ENCODE results near the gene ERCC2.

ERCC2 gene

GRCh38 chr19:45356760-45357444, 13.5 kb downstream of the ERCC2 start:
- Histone ChIP-seq H3K9me3 (ENCODE audit: insufficient read depth, low read length) (no peaks in the 10 kb centered on the region), H3K9me2 (replicated peaks; ENCODE audit: insufficient read depth, low read length) (no peaks in the 10 kb centered on the region), H2AFZ (ENCODE audit: low read depth, low read length, severe bottlenecking) (no peak overlapping the region), H3K27me3 (ENCODE audit: low read length) (no peaks in the 10 kb centered on the region), H3K9ac (ENCODE audit: low read length) (no peak overlapping the region), H3K4me3 (ENCODE audit: insufficient read depth, low read length, poor library complexity, severe bottlenecking) (no peak overlapping the region), H3F3A (ENCODE audit: insufficient read depth) (no peaks in the 10 kb centered on the region), H3K4me2 (ENCODE audit: low read depth, low read length, poor library complexity, severe bottlenecking) (no peak overlapping the region), H3K36me3 (ENCODE audit: low read length) (no peaks in the 10 kb centered on the region), H3K79me2 (ENCODE audit: insufficient read depth, low read length) (no peaks in the 10 kb centered on the region), H4K20me1 (ENCODE audit: low read depth, low read length) (no peaks in the 10 kb centered on the region), H3K27ac (ENCODE audit: low read depth, low read length) (no peak overlapping the region)
- TF ChIP-seq EZH2phosphoT487 (conservative IDR thresholded peaks at IDR 0.05; ENCODE audit: low read length) (no peak), CTCF (IDR thresholded peaks at IDR 0.05; ENCODE audit: insufficient read depth, low read length, poor library complexity, severe bottlenecking) (no peak)

DNA sequence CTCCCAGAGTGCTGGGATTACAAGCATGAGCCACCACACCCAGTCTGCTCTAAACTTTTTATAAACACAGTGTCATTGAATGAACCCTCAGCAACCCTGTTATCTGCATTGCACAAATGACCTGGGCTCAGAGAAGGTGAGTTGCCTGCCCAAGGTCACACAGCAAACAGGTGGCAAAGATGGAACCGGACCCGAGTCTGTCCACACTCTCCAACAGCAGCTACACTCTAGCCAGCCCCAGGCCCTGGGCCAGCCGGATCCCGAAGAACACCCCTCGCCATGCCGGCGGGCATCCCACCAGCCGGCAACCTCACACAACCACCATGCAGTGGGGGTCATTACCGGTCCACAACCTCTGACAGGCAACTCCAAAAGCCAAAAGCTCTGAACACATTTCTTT, 14.5 kb downstream of the ERCC2 start:
- Histone ChIP-seq H3K9me2 (replicated peaks; ENCODE audit: insufficient read depth, low read length) (no peaks in the 10 kb centered on the region), H3K4me3 (ENCODE audit: insufficient read depth, low read length, poor library complexity, severe bottlenecking) (no peak overlapping the region), H3K9ac (ENCODE audit: low read length) (no peak overlapping the region), H3K79me2 (ENCODE audit: insufficient read depth, low read length) (no peaks in the 10 kb centered on the region), H3K36me3 (ENCODE audit: low read length) (no peaks in the 10 kb centered on the region), H3K27ac (ENCODE audit: low read depth, low read length) (no peak overlapping the region), H3K9me3 (ENCODE audit: insufficient read depth, low read length) (no peaks in the 10 kb centered on the region), H4K20me1 (ENCODE audit: low read depth, low read length) (no peaks in the 10 kb centered on the region), H2AFZ (ENCODE audit: low read depth, low read length, severe bottlenecking) (no peak overlapping the region), H3F3A (ENCODE audit: insufficient read depth) (no peaks in the 10 kb centered on the region), H3K4me2 (ENCODE audit: low read depth, low read length, poor library complexity, severe bottlenecking) (no peak overlapping the region), H3K27me3 (ENCODE audit: low read length) (no peaks in the 10 kb centered on the region)
- TF ChIP-seq EZH2phosphoT487 (conservative IDR thresholded peaks at IDR 0.05; ENCODE audit: low read length) (no peak), CTCF (IDR thresholded peaks at IDR 0.05; ENCODE audit: insufficient read depth, low read length, poor library complexity, severe bottlenecking) (no peak)

GRCh38 chr19:45355402-45355801, 15.0 kb downstream of the ERCC2 start:
- Histone ChIP-seq H3K9ac (ENCODE audit: low read length) (no peak overlapping the region), H3K9me3 (ENCODE audit: insufficient read depth, low read length) (no peaks in the 10 kb centered on the region), H2AFZ (ENCODE audit: low read depth, low read length, severe bottlenecking) (no peak overlapping the region), H3K27ac (ENCODE audit: low read depth, low read length) (no peak overlapping the region), H3K4me2 (ENCODE audit: low read depth, low read length, poor library complexity, severe bottlenecking) (no peak overlapping the region), H3K9me2 (replicated peaks; ENCODE audit: insufficient read depth, low read length) (no peaks in the 10 kb centered on the region), H3K4me3 (ENCODE audit: insufficient read depth, low read length, poor library complexity, severe bottlenecking) (no peak overlapping the region), H3K79me2 (ENCODE audit: insufficient read depth, low read length) (no peaks in the 10 kb centered on the region), H3F3A (ENCODE audit: insufficient read depth) (no peaks in the 10 kb centered on the region), H3K27me3 (ENCODE audit: low read length) (no peaks in the 10 kb centered on the region), H3K36me3 (ENCODE audit: low read length) (no peaks in the 10 kb centered on the region), H4K20me1 (ENCODE audit: low read depth, low read length) (no peaks in the 10 kb centered on the region)
- no peak for TF ChIP-seq CTCF (IDR thresholded peaks at IDR 0.05; ENCODE audit: insufficient read depth, low read length, poor library complexity, severe bottlenecking)
- no peak for TF ChIP-seq EZH2phosphoT487 (conservative IDR thresholded peaks at IDR 0.05; ENCODE audit: low read length)
